Stimulated activated CD8-positive, alpha-beta memory T cell treated with anti-CD3 and anti-CD28 coated beads, Interleukin-15, amount 100 ng/mL, for 1 hour (primary cell): ENCODE results near the gene GMDS.

ENCODE experiments used
- DNase-seq: peaks from one replicate; pipeline ENCODE4 v3.0.0-alpha.2; 2020; ENCODE audit warnings: low read depth

Gene GMDS

DNA sequence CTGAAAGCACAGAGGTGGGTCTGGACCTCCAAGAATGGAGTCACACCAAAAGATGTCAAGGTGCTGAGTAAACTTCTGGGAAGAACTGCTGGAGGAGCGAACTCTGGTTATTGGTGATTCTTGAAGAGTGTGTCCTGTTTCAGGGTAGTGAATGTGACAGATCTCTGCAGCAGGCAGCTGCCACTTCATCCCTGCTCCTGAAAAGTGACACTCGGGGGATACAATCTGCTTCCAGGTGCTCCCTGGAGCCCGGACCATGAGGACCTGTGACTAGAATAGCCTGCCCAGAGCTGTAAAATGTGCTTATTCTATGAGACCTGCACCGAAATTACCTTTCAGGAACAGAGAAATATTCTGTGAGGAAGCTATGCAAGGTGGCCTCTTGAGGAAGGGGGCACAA lies 444.6 kb downstream of the GMDS start:
- no peak for DNase-seq

DNA sequence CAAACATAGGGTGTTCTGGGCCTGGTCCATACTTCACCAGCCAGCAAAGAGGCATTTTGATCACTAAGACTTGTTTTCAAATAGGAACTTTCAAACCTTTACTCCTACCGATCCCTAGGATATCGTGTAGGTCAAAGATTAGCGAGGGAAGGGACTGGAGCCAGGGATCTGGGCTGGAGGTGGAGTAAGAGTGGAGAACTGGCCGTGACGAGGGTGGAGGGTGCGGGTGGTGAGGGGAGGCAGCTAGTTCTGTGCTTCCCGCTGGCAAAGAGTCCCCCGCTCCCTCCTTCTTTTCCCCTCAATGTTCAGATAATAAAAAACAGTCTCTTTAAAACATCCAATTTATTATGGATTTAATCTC lies 446.5 kb downstream of the GMDS start:
- DNase-seq: no peak

DNA sequence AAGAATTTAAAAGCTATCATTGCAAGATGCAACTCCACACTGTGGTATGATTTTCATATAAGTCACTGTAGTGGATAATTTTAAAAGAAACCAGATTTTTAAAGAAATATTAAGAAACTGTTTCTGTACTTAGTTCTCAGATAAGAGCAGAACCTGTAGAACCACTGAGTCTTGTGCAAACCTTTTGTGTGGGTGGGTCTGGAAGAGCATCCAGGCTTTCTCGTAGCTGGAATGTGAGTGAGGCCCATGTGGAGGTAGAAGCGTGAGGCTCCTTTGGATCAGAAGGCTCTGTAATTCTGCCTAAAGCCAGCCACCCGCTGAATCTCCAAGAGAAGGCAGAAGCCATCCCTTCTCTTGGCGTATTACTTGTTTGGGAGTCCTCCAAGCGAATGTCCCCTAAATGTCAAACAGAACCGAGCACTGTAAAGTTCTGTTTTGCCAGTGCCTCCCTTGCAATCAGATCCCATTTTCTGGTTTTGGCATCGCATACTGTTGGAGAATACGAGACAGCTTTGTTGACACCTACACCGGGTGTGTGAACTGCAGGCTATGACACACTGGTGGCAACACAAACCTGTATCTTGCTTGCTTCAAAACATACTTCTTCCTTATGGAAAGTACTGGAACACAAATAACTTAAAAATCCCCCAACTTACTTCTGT lies 447.0 kb downstream of the GMDS start:
- DNase-seq: no peak

DNA sequence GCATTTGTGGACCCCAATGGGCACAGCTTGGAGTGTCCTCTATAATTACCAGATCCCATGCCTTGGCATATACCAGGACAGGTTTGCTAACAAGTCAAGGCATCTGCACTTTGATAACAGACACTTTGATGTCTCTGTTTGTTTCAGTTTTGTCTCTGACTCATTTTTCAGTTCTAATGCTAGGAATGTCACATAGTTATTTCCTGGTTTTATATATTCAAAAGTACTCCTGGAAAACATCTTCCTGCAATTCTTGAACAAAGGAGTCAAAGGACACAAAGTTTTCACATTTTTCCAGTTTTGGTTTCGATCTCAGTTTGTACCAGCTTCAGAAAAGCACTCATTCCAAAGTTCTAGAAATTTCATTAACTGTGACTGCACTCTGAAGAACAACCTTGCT lies 447.6 kb downstream of the GMDS start:
- DNase-seq: no peak

GRCh38 chr6:1796706-1797529 lies 448.5 kb downstream of the GMDS start:
- no peak for DNase-seq

DNA sequence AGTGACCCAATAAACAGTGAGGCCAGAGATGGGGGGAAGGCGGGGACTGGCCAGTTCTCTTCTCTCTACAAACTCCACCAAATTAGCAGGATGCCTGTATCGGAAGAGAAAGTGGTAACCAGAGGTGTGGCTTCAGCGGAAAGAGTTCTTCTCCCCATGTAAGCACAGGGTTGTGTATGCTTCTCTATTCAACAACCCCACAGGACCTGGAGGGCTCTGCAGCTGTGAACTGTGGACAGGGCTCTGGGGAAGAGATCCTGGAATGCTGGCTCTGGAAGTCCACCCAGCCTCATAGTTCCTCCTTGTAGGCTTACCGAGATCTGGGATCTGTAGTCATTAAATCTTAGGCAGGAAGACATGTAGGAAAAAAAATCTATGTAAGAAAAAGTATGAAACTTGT lies 449.5 kb downstream of the GMDS start:
- no peak for DNase-seq

DNA sequence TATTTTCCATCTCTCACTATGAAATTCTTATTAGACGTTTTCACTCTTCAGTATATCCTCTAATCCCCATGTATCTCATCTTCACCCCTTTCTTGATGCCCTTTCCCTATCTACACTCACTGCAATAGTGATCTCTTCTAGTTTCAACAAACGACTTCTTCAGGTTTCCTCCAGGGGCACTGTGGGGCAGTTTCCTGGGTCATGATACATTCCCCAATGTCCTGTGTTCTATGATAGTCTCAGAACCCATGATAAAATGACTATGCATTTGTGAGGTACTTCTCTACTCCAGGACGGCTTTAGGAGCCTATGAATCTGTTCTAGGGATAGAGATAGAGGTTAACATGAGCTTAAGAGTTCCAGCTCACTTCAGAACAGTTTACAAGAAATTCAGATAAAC lies 452.4 kb downstream of the GMDS start:
- DNase-seq: no peak

- no peak for DNase-seq
These were observed 454.7 kb downstream of the GMDS start for GRCh38 chr6:1790684-1791083.

- no peak for DNase-seq
These were observed 456.3 kb downstream of the GMDS start for GRCh38 chr6:1789092-1789491.

DNA sequence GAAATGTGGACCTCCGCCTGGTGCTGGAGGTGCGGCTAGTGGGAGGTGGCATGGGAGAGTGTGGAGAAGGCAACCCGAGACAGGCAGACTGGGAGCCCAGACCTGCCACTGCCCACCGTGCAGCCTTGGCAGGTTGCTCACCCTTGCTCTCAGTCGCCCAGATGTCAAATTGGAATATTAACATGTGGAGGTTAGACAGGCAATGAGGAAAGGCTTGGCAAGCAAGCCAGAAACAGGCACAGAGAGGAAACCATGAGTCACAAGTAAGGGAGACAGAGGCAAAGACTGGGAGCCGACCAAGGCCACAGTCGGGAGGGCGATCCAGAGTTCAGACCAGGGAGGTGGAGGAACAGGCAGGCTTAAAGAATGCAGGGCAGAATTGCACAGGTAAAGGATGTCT lies 457.5 kb downstream of the GMDS start:
- DNase-seq: no peak

DNA sequence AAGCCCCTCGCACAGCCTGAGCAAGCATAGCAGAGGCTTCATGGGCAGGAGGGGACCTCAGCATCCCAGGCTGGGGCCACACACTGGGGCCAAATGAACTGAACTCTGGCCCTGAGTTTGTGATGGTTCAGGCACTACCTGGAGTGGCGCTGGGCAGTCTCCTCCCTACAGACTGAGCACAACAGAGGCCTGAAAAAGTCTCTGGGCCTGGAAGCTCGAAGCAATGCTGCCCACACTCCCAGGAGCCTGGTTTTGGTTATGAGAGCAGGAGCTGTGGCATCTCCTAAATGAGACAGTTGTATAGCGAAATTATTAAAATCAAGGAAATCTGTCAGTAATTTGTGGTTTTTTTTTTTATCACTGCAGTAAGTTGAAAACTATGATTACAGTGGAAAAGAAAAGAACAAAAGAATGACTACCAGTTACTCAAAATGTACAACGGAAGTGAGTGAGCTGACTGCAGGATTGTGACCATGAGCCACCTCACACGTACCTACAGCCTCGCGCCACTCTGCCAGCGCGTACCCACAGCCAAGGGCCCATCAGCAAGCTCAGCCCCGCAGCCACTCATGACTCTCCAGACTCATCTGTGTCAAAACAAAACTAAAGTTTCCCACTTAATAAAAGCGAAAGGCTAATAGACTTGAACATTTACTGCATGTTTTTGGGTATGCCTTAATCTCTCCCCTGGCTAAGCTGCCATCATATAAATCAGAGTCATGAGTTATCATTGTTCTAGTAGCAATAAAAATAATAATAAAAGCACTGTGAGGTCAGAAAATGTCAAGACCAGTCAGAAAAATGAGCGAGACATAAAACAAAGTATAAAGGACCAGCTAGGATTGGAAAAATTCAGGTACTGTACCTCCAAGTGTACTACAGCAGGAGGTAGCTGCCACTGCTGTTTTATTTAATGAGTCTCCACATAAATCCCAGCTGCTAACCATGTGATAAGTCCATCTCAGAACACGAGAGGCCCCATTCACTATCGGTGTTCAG lies 458.7 kb downstream of the GMDS start:
- no peak for DNase-seq

DNA sequence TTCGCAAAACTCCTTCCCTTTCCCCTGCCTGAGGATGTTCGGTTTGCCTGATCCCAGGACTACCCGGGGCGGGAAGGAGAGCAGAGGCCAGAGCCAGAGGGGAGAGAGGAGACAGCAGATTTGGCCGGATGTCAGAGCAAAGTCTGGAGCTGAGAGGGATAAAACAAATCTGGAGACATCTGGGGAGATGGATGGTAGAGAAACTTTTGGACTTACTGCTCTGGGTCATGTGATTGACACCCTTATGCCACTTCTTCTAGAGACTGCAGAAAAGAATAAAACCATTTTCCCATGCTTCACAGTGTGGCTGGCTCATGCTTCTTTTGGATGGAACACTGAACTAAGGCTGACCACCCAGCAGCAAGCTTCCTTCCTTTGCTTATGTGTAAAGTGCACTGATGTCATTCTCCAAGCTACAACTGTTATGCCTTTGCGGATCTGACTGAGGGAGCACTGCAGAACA lies 461.0 kb downstream of the GMDS start:
- DNase-seq: no peak

GRCh38 chr6:1781817-1782184 lies 463.6 kb downstream of the GMDS start:
- DNase-seq: no peak

DNA sequence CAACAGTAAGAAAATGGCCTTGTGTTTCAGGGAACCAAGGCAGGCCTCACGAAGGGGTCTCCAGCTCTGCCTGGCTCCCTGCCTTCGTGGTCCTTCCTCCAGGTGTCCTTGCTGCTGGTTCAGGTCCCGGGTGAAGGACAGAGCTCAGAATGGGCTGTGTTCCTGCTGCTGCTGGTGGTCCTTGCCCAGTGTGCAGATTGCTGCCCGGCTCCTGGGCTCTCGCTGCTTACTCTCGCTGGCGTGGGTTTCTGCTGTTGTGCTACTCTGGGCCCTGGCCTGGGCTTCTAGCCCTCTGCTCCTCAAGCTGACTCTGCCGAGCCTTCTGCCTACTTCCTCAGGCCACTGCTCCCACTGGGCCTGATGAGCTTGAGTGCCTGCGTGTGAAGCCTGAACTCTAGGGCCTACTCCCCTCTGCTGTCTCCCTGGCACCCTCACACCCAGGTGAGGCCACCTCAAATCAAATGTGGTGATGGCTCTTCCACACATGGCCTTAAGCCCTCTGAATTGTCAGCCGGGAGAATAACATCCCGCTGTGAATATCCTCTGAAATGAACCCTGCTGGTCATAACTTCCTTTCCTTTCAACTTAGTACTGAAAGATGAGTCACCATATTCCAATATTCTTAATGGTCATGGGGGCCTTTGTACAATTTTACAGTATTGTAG lies 464.1 kb downstream of the GMDS start:
- DNase-seq: no peak

- no peak for DNase-seq
These were observed 465.0 kb downstream of the GMDS start for GRCh38 chr6:1780251-1780867.

DNA sequence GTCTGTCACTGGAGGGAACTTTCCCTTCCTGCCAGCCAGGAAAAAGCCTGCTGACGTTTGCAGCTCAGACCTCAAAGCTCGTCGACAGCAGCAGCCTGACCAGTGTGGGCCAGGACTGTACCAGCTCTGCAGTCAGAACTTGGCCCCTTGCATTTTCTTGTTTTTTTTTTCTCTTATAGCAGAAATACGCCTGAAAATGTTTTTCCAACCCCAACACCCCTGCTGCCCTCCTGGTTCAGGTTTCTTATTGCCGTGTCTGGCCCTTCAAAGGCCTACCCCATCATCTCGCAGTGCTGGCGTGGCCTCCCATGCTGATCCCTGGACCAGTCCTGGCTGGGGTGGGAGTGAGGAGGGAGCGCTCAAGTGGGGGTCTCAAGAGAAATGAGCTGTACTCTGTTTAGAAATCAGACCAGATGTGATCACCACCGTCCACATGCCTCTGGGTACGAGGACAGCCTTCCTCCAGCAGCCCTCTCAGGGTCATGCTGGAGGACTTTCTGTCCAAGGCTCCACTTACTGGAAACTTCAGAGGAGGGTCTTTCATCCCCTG lies 466.6 kb downstream of the GMDS start:
- no peak for DNase-seq

DNA sequence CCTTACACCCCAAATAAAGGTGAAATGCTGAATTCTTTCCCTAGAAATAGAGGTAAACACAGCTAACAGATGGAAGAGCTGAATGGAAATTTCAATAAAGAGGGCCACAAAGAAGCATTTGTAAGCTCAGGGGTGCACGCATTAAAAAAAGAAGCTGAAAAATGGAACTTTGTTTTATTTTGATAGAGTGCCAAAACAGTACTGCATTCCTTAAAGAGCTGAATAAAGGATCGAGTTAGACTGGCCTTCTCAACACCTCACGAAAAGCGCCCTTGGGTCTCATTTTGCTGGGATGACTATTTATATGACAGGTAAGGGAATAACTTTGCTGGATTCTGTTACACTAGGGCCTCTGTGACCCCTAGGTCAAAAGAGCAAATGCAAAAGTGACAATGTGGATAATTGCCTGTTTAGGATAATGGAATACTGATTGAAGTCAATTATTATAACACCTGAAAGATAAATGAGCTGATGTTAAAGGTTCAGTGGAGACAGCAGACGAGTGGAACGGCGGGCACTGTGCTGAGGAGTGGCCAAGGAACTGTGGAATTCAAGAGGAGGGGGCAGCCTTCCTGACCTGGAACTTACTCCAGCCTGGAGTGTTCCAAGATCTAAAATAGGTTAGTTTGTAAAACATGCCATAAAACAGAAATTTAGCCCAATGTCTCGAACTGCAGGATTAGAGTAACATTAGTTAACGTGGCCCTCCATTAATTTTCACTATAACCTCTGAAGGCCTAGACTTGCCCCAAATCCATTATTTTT lies 467.3 kb downstream of the GMDS start:
- no peak for DNase-seq

- DNase-seq: no peak
These were observed 470.0 kb downstream of the GMDS start for GRCh38 chr6:1775441-1775840.

- DNase-seq: no peak
These were observed 471.0 kb downstream of the GMDS start for GRCh38 chr6:1774226-1774915.

DNA sequence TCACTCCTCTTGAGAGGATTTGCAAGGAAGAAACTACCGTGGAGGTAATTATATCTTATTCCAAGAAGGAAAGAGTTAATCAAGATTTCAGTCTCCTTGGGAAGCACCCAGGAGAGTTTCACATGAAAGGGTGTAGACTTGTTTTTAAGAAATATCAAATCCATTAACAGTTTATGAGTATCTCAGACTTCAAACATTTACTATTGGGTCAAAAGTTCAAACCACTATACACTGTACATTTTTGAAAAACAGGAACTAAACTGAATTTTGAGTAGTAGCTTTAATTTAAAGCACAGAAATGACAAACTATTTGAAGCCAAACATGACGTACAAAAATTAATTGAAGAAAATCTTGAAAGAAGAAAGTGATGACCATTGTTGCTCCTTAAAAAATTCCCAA lies 471.7 kb downstream of the GMDS start:
- DNase-seq: no peak
